ENCODE results near the gene RNF169. TPM values are rescaled to one million over a fixed set of nuclear protein-coding genes. Genes with fewer than 3 reads are reported as not detected.
"Not testable (repeated sequence)": the region's sequence is repeated elsewhere in the genome, so short reads cannot be mapped to it uniquely, and the experiment has no call there.

The RNF169 gene
- total and polyA plus RNA-seq, 8 donors: 2.1 to 28.1 (median 8.2) TPM

GRCh38 chr11:74819400-74819799 lies 70.8 kb downstream of the RNF169 start:
- Histone ChIP-seq H3K27ac (peak overlapping the region in 1 of 5 donors; percentile 46), H3K4me1 (peaks cover 8 to 44% (median 33%) of the 10 kb centered on the region in 4 donors), H3K4me3 (no peak overlapping the region), H3K36me3 (peaks cover 0 to 45% (median 34%) of the 10 kb centered on the region in 4 donors), H3K9me3 (peaks cover 0 to 4% (median 0%) of the 10 kb centered on the region in 4 donors), H3K27me3 (no peaks in the 10 kb centered on the region)
- TF ChIP-seq, protein P1, sequence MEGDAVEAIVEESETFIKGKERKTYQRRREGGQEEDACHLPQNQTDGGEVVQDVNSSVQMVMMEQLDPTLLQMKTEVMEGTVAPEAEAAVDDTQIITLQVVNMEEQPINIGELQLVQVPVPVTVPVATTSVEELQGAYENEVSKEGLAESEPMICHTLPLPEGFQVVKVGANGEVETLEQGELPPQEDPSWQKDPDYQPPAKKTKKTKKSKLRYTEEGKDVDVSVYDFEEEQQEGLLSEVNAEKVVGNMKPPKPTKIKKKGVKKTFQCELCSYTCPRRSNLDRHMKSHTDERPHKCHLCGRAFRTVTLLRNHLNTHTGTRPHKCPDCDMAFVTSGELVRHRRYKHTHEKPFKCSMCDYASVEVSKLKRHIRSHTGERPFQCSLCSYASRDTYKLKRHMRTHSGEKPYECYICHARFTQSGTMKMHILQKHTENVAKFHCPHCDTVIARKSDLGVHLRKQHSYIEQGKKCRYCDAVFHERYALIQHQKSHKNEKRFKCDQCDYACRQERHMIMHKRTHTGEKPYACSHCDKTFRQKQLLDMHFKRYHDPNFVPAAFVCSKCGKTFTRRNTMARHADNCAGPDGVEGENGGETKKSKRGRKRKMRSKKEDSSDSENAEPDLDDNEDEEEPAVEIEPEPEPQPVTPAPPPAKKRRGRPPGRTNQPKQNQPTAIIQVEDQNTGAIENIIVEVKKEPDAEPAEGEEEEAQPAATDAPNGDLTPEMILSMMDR (IDR thresholded peaks at IDR 0.05): no peak
- no peak for TF ChIP-seq POLR2AphosphoS5 (IDR thresholded peaks at IDR 0.05)
- no peak for TF ChIP-seq POLR2A (IDR thresholded peaks at IDR 0.05)
- TF ChIP-seq EP300 (IDR thresholded peaks at IDR 0.05): no peak
- WGBS, 5 donors: 63 to 90% (median 86%) methylated on average over 1 of the region's 1 CpG
- no peak for DNase-seq
- intact Hi-C loops (cut with DNase I; ENCODE audit: low total_unique reads): no loop called here

DNA sequence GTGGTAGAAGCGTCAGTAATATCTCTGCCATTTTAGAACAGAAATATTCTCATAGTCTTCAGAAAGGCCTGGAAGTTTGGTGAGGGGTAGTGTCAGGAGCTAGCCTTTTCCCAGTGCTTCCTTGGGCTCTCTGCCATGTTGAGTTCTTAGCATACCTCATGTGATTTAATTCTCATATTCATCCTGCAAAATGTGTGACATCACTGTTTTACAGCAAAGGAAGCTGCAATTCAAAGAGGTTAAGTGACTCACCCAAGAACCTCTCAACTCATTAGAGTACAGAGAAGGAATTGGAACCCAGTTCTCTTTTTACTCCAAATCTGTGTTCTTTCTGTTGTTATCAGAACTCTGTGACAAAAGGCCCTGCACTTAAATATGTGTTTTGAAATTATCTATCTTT lies 72.1 kb downstream of the RNF169 start:
- H3K36me3 ChIP-seq: peaks cover 0 to 52% (median 34%) of the 10 kb centered on the region in 4 donors
- H3K4me1 ChIP-seq: peaks cover 8 to 44% (median 33%) of the 10 kb centered on the region in 4 donors
- peak overlapping the region in 2 of 5 donors; percentile 13 to 46 for H3K27ac ChIP-seq
- peaks cover 0 to 8% (median 2%) of the 10 kb centered on the region in 4 donors for H3K9me3 ChIP-seq
- no peak for DNase-seq
- no peak for TF ChIP-seq POLR2A (IDR thresholded peaks at IDR 0.05)
- TF ChIP-seq, protein P1 (IDR thresholded peaks at IDR 0.05): no peak
- no peak for TF ChIP-seq POLR2AphosphoS5 (IDR thresholded peaks at IDR 0.05)
- no peak for TF ChIP-seq EP300 (IDR thresholded peaks at IDR 0.05)
- 91 to 100% (median 97%) methylated on average over 1 of the region's 1 CpG for WGBS, 5 donors
- H3K4me3 ChIP-seq: no peak overlapping the region
- no peaks in the 10 kb centered on the region for H3K27me3 ChIP-seq
- intact Hi-C loops (cut with DNase I; ENCODE audit: low total_unique reads): no loop called here

DNA sequence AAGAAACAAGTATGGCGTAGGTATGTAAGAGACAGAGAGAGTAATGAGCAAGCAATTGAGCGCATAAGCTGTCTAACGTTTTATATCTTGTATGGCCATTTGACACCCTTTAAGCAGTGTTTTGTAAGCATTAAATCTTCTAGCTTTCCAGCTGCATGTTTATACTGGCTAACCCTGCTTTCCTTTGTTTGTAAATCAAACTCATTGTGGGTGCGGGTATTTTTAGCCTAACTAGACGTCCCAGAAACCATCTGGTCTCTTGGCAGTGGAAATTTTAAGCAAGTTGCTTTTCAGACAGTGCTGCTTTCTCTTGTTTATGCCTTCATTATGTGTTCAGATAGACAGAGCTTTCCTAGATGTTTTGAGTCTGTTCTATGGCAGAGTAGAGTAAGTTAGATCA lies 73.5 kb downstream of the RNF169 start:
- DNase-seq: peak in 1 of 2 donors; percentile 76
- TF ChIP-seq POLR2A (IDR thresholded peaks at IDR 0.05) (no peak), POLR2AphosphoS5 (IDR thresholded peaks at IDR 0.05) (peak in 2 of 3 donors; percentile 19 to 62), EP300 (IDR thresholded peaks at IDR 0.05) (no peak)
- TF ChIP-seq, protein P1 (IDR thresholded peaks at IDR 0.05): no peak
- no peaks in the 10 kb centered on the region for H3K27me3 ChIP-seq
- intact Hi-C loops (cut with DNase I; ENCODE audit: low total_unique reads): no loop called here
- peaks cover 0 to 63% (median 47%) of the 10 kb centered on the region in 4 donors for H3K36me3 ChIP-seq
- H3K27ac ChIP-seq: peak overlapping the region in 4 of 5 donors; percentile 32 to 68 (median 57)
- H3K4me1 ChIP-seq: peaks cover 8 to 44% (median 33%) of the 10 kb centered on the region in 4 donors
- no peak overlapping the region for H3K4me3 ChIP-seq
- H3K9me3 ChIP-seq: peaks cover 3 to 17% (median 11%) of the 10 kb centered on the region in 4 donors
- 33 to 52% (median 41%) methylated on average over 5 of the region's 5 CpGs for WGBS, 5 donors

DNA sequence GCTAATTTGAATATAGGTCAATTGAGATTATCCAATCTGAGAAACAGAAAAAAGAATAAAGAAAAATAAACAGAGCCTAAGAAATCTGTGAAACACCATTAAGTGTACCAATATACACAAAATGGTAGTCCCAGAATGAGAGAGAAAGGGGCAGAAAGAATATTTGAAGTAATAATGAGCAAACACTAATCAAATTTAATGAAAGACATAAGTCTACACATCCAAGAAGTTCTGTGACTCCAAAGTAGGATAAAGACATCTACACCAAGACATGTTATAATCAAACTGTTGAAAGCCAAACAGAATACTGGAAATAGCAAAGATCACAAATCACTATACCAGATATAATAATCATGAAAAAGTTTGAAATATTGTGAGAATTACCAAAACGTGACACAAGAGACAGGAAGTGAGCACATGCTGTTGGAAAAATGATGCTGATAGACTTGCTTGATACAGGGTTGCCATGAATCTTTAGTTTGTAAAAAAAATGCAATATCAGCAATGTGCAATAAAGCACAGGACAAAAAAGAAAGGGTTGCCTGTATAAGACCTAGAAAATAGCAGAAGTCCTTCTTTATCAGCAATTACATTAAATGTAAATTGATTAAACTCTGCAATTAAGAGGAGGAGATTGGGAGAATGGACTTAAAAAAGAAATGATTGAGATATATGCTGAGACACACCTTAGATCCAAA lies 75.8 kb downstream of the RNF169 start:
- Histone ChIP-seq H3K4me1 (peaks cover 8 to 33% (median 27%) of the 10 kb centered on the region in 4 donors), H3K27me3 (no peaks in the 10 kb centered on the region), H3K36me3 (peaks cover 0 to 46% (median 40%) of the 10 kb centered on the region in 4 donors), H3K27ac (no peak overlapping the region), H3K4me3 (no peak overlapping the region), H3K9me3 (peaks cover 3 to 21% (median 13%) of the 10 kb centered on the region in 4 donors)
- DNase-seq: no peak
- 88 to 100% (median 96%) methylated on average over 1 of the region's 1 CpG for WGBS, 5 donors
- TF ChIP-seq POLR2A (IDR thresholded peaks at IDR 0.05) (no peak), EP300 (IDR thresholded peaks at IDR 0.05) (no peak), POLR2AphosphoS5 (IDR thresholded peaks at IDR 0.05) (no peak)
- TF ChIP-seq, protein P1 (IDR thresholded peaks at IDR 0.05): no peak
- intact Hi-C loops (cut with DNase I; ENCODE audit: low total_unique reads): no loop called here

GRCh38 chr11:74825596-74825995 lies 76.9 kb downstream of the RNF169 start:
- Histone ChIP-seq H3K36me3 (peaks cover 0 to 49% (median 32%) of the 10 kb centered on the region in 4 donors), H3K9me3 (peaks cover 3 to 21% (median 13%) of the 10 kb centered on the region in 4 donors), H3K4me1 (peaks cover 8 to 22% (median 16%) of the 10 kb centered on the region in 4 donors)
- H3K27ac ChIP-seq; DNase-seq; H3K27me3 ChIP-seq; intact Hi-C loops (cut with DNase I; ENCODE audit: low total_unique reads); H3K4me3 ChIP-seq: not testable (repeated sequence)
- 49 to 99% (median 94%) methylated on average over 2 of the region's 2 CpGs for WGBS, 5 donors
